Fibroblast of skin of scalp (primary cell): ENCODE data around the gene HEXIM1.

Experiments
- DNase-seq: peaks from one replicate; pipeline ENCODE4 v3.0.0-alpha.2; 2013

The HEXIM1 gene

GRCh38 chr17:45147581-45148182 lies 593 bp upstream of the HEXIM1 start:
- DNase-seq: peak; percentile 98

GRCh38 chr17:45149037-45149668 lies 878 bp downstream of the HEXIM1 start:
- DNase-seq: peak; percentile 88

DNA sequence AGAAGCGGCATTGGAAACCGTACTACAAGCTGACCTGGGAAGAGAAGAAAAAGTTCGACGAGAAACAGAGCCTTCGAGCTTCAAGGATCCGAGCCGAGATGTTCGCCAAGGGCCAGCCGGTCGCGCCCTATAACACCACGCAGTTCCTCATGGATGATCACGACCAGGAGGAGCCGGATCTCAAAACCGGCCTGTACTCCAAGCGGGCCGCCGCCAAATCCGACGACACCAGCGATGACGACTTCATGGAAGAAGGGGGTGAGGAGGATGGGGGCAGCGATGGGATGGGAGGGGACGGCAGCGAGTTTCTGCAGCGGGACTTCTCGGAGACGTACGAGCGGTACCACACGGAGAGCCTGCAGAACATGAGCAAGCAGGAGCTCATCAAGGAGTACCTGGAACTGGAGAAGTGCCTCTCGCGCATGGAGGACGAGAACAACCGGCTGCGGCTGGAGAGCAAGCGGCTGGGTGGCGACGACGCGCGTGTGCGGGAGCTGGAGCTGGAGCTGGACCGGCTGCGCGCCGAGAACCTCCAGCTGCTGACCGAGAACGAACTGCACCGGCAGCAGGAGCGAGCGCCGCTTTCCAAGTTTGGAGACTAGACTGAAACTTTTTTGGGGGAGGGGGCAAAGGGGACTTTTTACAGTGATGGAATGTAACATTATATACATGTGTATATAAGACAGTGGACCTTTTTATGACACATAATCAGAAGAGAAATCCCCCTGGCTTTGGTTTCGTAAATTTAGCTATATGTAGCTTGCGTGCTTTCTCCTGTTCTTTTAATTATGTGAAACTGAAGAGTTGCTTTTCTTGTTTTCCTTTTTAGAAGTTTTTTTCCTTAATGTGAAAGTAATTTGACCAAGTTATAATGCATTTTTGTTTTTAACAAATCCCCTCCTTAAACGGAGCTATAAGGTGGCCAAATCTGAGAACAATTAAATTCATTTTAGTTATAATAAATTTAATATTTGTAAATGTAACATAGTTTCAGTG lies 1.7 kb downstream of the HEXIM1 start:
- DNase-seq: peak; percentile 53

GRCh38 chr17:45150911-45151809 lies 2.9 kb downstream of the HEXIM1 start:
- no peak for DNase-seq

DNA sequence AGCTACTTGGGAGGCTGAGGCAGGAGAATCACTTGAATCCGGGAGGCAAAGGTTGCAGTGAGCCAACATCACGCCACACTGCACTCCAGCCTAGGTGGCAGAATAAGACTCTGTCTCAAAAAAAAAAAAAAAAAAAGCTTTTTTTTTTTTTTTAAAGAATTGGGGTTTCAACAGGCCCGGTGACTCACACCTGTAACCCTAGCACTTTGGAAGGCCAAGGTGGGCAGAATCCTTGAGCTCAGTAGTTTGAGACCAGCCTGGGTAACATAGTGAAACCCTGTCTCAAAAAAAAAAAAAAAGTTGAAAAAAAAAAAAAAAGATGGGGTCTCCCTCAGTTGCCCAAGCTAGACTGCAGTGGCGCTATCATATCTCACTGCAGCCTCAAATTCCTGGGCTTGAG lies 6.8 kb downstream of the HEXIM1 start:
- DNase-seq: no peak

GRCh38 chr17:45155483-45155882 lies 7.2 kb downstream of the HEXIM1 start:
- DNase-seq: no peak

- DNase-seq: no peak
These were observed 8.0 kb downstream of the HEXIM1 start for GRCh38 chr17:45156242-45156641.

- peak; percentile 77 for DNase-seq
These were observed 12.4 kb downstream of the HEXIM1 start for GRCh38 chr17:45160447-45161287.

DNA sequence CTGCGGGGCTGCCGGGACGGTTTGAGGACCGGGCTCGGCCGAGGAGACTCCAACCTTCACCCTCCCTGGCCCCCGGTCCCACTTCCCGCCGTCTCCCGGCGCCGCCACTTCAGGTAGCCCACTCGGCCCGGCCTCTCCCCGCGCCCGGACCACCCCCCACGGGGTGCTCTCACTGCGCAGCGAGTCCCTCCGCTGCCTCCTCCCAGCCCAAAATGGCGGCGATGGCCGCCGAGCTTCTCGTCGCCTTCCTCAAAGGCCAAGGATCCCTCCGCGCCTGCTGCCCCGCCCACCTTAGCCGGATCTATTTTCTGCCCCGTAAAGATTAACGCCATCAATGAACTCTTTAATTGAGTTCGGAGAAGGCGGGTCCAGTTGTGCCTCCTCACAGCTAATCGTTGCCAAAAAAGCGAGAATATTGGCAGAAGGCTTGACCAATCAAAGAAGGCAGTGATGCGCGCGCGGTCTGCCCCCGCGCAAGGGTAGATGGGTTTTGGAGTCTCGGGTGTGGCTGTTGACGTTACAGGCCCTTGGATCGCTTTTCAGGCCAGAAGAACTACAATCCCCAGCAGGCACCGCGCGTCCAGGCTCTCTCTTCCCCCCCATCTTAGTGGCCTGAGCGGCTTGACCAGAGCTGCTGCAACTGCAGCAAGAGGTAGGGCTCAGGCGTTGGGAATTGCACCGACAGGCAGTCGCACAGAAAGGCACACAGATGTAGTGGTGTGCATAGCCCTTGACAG lies 13.2 kb downstream of the HEXIM1 start, which contains the start of gene HEXIM2:
Gene HEXIM2 (plus strand): TSS at position 588 of the 737 bp plus-strand sequence. CDS start 919 bp downstream, outside the sequence.
- DNase-seq: peak; percentile 100

- DNase-seq: no peak
These were observed 13.9 kb downstream of the HEXIM1 start for GRCh38 chr17:45162025-45162687.

DNA sequence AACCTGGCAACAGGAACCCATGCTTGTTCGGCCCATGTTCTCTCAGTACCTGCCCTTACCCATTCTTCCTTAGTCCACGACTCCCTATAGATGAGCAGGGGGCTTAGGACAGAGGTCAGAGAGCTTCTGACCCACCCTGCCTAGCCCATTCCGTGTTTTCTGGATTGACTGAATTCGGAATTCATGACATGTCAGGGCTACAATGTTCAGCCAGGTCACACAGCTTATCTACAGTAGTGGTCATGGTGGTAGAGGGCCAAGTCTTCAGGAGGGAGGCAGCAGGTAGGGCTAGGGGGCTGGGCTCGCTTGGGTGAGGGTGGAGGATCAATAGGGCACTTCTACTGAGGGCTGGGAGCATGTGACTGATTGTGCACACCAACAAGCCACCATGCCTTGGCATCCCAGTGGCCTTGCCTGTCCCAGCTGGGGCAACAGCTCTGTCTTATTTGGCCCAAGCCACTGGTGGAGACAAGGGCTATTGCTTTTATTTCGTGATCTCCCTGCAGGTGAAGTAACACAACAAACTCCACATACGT lies 16.5 kb downstream of the HEXIM1 start:
- DNase-seq: no peak

GRCh38 chr17:45168991-45169752 lies 20.9 kb downstream of the HEXIM1 start:
- DNase-seq: no peak

GRCh38 chr17:45170280-45170930 lies 22.1 kb downstream of the HEXIM1 start:
- DNase-seq: no peak

DNA sequence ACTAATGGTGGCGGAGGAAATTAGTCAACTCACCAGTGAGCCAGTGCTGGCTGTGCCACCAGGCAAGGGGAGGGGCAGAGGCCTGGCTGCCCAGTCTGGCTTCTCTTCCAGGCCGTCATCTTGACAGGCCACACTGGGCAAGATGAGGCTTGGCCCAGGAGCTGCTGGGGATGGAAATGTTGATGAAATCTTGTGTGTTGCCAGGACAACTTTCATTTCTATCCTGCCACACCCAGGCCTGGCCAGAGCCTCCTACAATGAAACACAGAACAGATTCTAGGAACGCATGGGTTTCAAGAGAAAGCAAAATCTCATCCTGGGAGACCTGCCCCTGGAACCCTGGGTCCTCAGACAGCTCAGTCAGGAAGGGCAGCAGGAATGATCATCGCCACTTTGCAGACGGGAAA lies 22.7 kb downstream of the HEXIM1 start:
- DNase-seq: peak; percentile 78

DNA sequence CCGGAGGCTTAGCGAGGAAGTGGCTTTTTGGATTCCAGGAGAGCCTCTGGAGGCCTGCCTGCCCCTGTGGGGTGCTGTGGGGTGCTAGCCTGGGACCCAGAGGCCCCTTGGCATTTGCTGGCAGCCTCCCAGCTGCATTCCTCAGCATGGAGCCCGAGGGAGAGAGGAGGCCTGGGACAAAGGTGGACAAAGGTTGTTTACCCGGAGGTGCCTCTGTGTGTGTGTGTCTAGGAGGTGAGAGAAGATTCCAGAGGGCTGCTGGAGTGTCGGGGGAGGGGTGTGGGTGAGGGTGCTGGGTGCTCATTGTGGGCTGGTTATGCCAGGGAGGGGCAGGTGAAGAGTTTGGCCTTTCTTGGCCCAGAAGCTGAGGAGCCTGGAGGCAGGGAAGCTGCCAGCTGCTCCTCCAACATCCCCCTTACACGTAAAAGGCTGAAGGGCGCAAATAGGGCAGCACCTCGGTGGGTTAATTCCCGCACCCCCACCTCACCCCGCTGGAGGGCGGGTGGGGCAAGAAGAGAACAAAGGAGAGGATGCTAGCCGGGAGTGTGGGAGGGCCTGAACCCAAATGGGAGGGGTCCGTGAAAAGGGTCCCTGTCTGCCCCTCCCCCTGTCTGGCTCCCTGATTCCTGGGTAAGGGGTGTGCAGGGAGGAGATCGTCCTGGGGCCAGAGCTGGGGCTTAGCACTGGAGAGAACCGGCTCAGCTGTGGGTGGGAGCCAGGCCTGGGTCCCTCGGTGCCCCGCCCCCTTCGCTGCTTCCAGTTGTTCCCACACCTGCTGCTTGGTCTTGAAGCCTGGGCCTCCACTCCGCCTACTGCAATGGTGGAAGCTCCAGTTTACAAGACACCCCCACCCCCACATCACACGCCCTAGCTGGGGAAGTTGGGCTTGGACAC lies 23.3 kb downstream of the HEXIM1 start:
- peak; percentile 49 for DNase-seq

DNA sequence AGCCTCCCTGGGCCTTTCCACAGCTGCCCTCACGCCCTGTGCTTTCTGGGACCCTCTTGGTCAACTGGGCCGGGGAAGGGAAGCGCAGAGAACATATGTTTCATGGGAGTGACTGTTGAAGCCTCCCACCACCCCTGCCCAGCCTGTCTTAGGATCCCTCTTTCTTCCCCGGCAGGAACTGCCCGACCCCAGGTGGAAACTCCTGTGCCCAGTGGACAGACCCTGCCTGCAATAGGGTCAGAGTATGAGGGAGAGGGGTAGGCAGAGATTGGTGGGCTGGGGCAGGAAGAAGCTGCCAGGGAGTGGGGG lies 23.9 kb downstream of the HEXIM1 start:
- DNase-seq: no peak

GRCh38 chr17:45172541-45173286 lies 24.4 kb downstream of the HEXIM1 start:
- peak; percentile 93 for DNase-seq
